Neural progenitor cell (in vitro differentiated cells): Measurements from ENCODE around the gene RBM44. TPM values are rescaled to one million over a fixed set of nuclear protein-coding genes. Genes with fewer than 3 reads are reported as not detected.

Experiments
- DNase-seq: peaks from one replicate; pipeline ENCODE4 v3.0.0-alpha.2; 2016; ENCODE audit warnings: low spot score
- H2AFZ ChIP-seq: fragments of 200-600 bp; sonication (generic); replicated peaks from 2 replicates; pipeline ENCODE4 v1.6.1; 2016; ENCODE audit warnings: antibody characterized with exemption
- H3F3A ChIP-seq: fragments of 200-600 bp; sonication (generic); 2 replicates; pipeline ENCODE4 v1.6.1; 2016; ENCODE audit warnings: antibody characterized with exemption, low read depth
- H3K27ac ChIP-seq: fragments of 200-600 bp; sonication (generic); 2 replicates; pipeline ENCODE4 v1.5.1; 2016; ENCODE audit warnings: mild to moderate bottlenecking
- H3K27me3 ChIP-seq: fragments of 200-600 bp; sonication (generic); 2 replicates; pipeline ENCODE4 v1.6.1; 2016; ENCODE audit warnings: mild to moderate bottlenecking, moderate library complexity
- H3K36me3 ChIP-seq: fragments of 200-600 bp; sonication (generic); 2 replicates; pipeline ENCODE4 v1.5.1; 2016
- H3K4me1 ChIP-seq: fragments of 200-600 bp; sonication (generic); 2 replicates; pipeline ENCODE4 v1.6.1; 2016; ENCODE audit warnings: mixed run types
- H3K4me2 ChIP-seq: fragments of 200-600 bp; sonication (generic); 2 replicates; pipeline ENCODE4 v1.6.1; 2016
- H3K4me3 ChIP-seq: fragments of 200-600 bp; sonication (generic); 2 replicates; pipeline ENCODE4 v1.5.1; 2016
- H3K79me2 ChIP-seq: fragments of 200-600 bp; sonication (generic); 2 replicates; pipeline ENCODE4 v1.6.1; 2016; ENCODE audit warnings: low read depth
- H3K9ac ChIP-seq: fragments of 200-600 bp; sonication (generic); 2 replicates; pipeline ENCODE4 v1.6.1; 2016
- H3K9me3 ChIP-seq: fragments of 200-600 bp; sonication (generic); 2 replicates; pipeline ENCODE4 v1.5.1; 2016; ENCODE audit warnings: low read depth
- H4K20me1 ChIP-seq: fragments of 200-600 bp; sonication (generic); 2 replicates; pipeline ENCODE4 v1.6.1; 2016; ENCODE audit warnings: low read depth
- H3K27ac Mint-ChIP-seq: 3 replicates; pipeline ENCODE4 v1.8.0; 2021; ENCODE audit warnings: mixed read lengths
- H3K27me3 Mint-ChIP-seq: 2 replicates; pipeline ENCODE4 v1.8.0; 2022; ENCODE audit warnings: low read depth, mild to moderate bottlenecking, inconsistent platforms, moderate library complexity, mixed read lengths; ENCODE audit not compliant: insufficient read depth
- H3K36me3 Mint-ChIP-seq: 3 replicates; pipeline ENCODE4 v1.8.0; 2021; ENCODE audit warnings: mixed read lengths
- H3K4me1 Mint-ChIP-seq: 3 replicates; pipeline ENCODE4 v1.8.0; 2021; ENCODE audit warnings: mixed read lengths
- H3K4me3 Mint-ChIP-seq: 3 replicates; pipeline ENCODE4 v1.8.0; 2021; ENCODE audit warnings: mild to moderate bottlenecking, moderate library complexity, mixed read lengths
- H3K9me3 Mint-ChIP-seq: 3 replicates; pipeline ENCODE4 v1.8.0; 2020; ENCODE audit warnings: mixed read lengths
- EZH2 ChIP-seq: fragments of 200-600 bp; sonication (generic); IDR thresholded peaks from 2 replicates; pipeline ENCODE4 v1.6.1; 2017; ENCODE audit warnings: antibody characterized with exemption, mild to moderate bottlenecking, moderate library complexity
- EZH2phosphoT487 ChIP-seq: fragments of 200-600 bp; sonication (generic); IDR thresholded peaks from 2 replicates; pipeline ENCODE4 v1.6.1; 2017; ENCODE audit warnings: antibody characterized with exemption
- total RNA-seq: library from RNA; depleted of rRNA; stranded (reverse); fragments of >200 nt; gene quantifications from 2 replicates; pipeline ENCODE4 v1.2.3, GENCODE V29; 2015; ENCODE audit warnings: low replicate concordance
- TF ChIP-seq, protein P1 (sequence below): fragments of 200-600 bp; sonication (generic); IDR thresholded peaks from 2 replicates; pipeline ENCODE4 v1.5.1; 2017; ENCODE audit warnings: antibody characterized with exemption, mild to moderate bottlenecking

Gene RBM44
- total RNA-seq, 1 donor from 2014 or later: 0.30 TPM

DNA sequence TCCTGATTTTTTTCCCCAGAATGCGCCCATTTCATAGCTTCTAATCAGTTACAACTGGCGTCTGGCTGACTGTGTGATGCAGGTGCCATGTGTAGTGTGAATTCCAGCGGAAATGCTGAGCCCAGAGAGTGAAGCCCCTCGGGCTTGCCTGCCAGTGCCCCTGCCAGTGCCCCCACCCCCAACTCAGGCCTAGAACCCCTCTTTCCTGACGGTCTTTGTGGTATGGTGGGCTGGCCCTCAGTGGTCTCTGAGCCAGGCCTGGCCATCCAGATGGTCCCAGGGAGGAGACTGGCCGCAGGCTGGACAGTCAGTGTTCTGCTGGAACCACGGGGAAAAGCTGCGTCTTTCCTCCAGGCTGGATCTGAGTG is 63.9 kb downstream of the RBM44 start:
- Mint-ChIP-seq H3K27me3 (peaks cover 26% of the 10 kb centered on the region), H3K27ac (no peak overlapping the region), H3K4me3 (no peak overlapping the region), H3K4me1 (peaks cover 61% of the 10 kb centered on the region), H3K36me3 (no peaks in the 10 kb centered on the region), H3K9me3 (no peaks in the 10 kb centered on the region)
- Histone ChIP-seq H2AFZ (no peak overlapping the region), H3K79me2 (no peaks in the 10 kb centered on the region), H3K36me3 (no peaks in the 10 kb centered on the region), H3K4me1 (peaks cover 14% of the 10 kb centered on the region), H3K9ac (no peak overlapping the region), H3K9me3 (no peaks in the 10 kb centered on the region), H3K27ac (no peak overlapping the region), H3F3A (peaks cover 7% of the 10 kb centered on the region), H4K20me1 (peaks cover 11% of the 10 kb centered on the region), H3K4me2 (no peak overlapping the region), H3K4me3 (no peak overlapping the region), H3K27me3 (peaks cover 47% of the 10 kb centered on the region)
- no peak for DNase-seq
- TF ChIP-seq EZH2 (no peak), EZH2phosphoT487 (no peak)
- TF ChIP-seq, protein P1, sequence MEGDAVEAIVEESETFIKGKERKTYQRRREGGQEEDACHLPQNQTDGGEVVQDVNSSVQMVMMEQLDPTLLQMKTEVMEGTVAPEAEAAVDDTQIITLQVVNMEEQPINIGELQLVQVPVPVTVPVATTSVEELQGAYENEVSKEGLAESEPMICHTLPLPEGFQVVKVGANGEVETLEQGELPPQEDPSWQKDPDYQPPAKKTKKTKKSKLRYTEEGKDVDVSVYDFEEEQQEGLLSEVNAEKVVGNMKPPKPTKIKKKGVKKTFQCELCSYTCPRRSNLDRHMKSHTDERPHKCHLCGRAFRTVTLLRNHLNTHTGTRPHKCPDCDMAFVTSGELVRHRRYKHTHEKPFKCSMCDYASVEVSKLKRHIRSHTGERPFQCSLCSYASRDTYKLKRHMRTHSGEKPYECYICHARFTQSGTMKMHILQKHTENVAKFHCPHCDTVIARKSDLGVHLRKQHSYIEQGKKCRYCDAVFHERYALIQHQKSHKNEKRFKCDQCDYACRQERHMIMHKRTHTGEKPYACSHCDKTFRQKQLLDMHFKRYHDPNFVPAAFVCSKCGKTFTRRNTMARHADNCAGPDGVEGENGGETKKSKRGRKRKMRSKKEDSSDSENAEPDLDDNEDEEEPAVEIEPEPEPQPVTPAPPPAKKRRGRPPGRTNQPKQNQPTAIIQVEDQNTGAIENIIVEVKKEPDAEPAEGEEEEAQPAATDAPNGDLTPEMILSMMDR: no peak

- DNase-seq: no peak
- Histone ChIP-seq H3K27ac (no peak overlapping the region), H3K79me2 (no peaks in the 10 kb centered on the region), H3K36me3 (no peaks in the 10 kb centered on the region), H4K20me1 (peaks cover 11% of the 10 kb centered on the region), H3K27me3 (peaks cover 43% of the 10 kb centered on the region), H3K4me1 (peaks cover 14% of the 10 kb centered on the region), H3K4me3 (no peak overlapping the region), H3K9me3 (no peaks in the 10 kb centered on the region), H2AFZ (no peak overlapping the region), H3K4me2 (no peak overlapping the region), H3F3A (peaks cover 7% of the 10 kb centered on the region), H3K9ac (no peak overlapping the region)
- Mint-ChIP-seq H3K27me3 (peaks cover 26% of the 10 kb centered on the region), H3K9me3 (no peaks in the 10 kb centered on the region), H3K4me3 (no peak overlapping the region), H3K4me1 (peaks cover 55% of the 10 kb centered on the region), H3K36me3 (no peaks in the 10 kb centered on the region), H3K27ac (no peak overlapping the region)
- TF ChIP-seq, protein P1: no peak
- TF ChIP-seq EZH2 (no peak), EZH2phosphoT487 (no peak)
Measured at GRCh38 chr2:237863102-237863511, 64.5 kb downstream of the RBM44 start.

GRCh38 chr2:237863689-237864443 is 65.3 kb downstream of the RBM44 start:
- Histone ChIP-seq H3K27me3 (peaks cover 37% of the 10 kb centered on the region), H3K27ac (no peak overlapping the region), H3F3A (peaks cover 7% of the 10 kb centered on the region), H3K79me2 (no peaks in the 10 kb centered on the region), H2AFZ (no peak overlapping the region), H3K4me1 (peaks cover 10% of the 10 kb centered on the region), H3K9me3 (no peaks in the 10 kb centered on the region), H3K4me3 (no peak overlapping the region), H3K9ac (no peak overlapping the region), H3K36me3 (no peaks in the 10 kb centered on the region), H3K4me2 (no peak overlapping the region), H4K20me1 (peaks cover 9% of the 10 kb centered on the region)
- H3K4me1 Mint-ChIP-seq: peaks cover 51% of the 10 kb centered on the region
- H3K27me3 Mint-ChIP-seq: peaks cover 23% of the 10 kb centered on the region
- H3K36me3 Mint-ChIP-seq: no peaks in the 10 kb centered on the region
- no peak overlapping the region for H3K27ac Mint-ChIP-seq
- no peak overlapping the region for H3K4me3 Mint-ChIP-seq
- no peak for DNase-seq
- TF ChIP-seq EZH2phosphoT487 (no peak), EZH2 (no peak)
- TF ChIP-seq, protein P1: no peak
- H3K9me3 Mint-ChIP-seq: peaks cover 2% of the 10 kb centered on the region
